MCF 10A (cell line): ENCODE data around the gene NAA10. TPM values are rescaled to one million over a fixed set of nuclear protein-coding genes. Genes with fewer than 3 reads are reported as not detected.

Source experiments
- BruUV-seq: library from RNA; stranded (reverse); fragments of 400-500 nt; replicated peaks from 2 replicates; lab custom pipeline; 2021; lab: Mats Ljungman, UMichigan
- CTCF ChIA-PET: fragments of 300-600 bp; sonication (Branson Sonifier 250); formaldehyde crosslinking; extraction: SDS; loops from one replicate; lab custom pipeline; 2021; ENCODE audit warnings: antibody characterized with exemption, inconsistent platforms; lab: Yijun Ruan, JAX
- POLR2A ChIA-PET: fragments of 300-600, 350-650 bp; sonication (Branson Sonifier 250); formaldehyde crosslinking; extraction: SDS; loops from one replicate; lab custom pipeline; 2020; ENCODE audit warnings: antibody characterized with exemption, inconsistent platforms; lab: Yijun Ruan, JAX
- DNase-seq: peaks from one replicate; pipeline ENCODE4 v3.0.0-alpha.2; 2018; ENCODE audit not compliant: unreplicated experiment
- H3K27ac Mint-ChIP-seq: one replicate; pipeline ENCODE4 v1.8.0; 2022; ENCODE audit warnings: mild to moderate bottlenecking, low read depth, mixed read lengths; ENCODE audit not compliant: unreplicated experiment
- H3K27me3 Mint-ChIP-seq: one replicate; pipeline ENCODE4 v1.8.0; 2022; ENCODE audit warnings: mixed read lengths; ENCODE audit not compliant: insufficient read depth, unreplicated experiment
- H3K36me3 Mint-ChIP-seq: one replicate; pipeline ENCODE4 v1.8.0; 2022; ENCODE audit warnings: mild to moderate bottlenecking, moderate library complexity, mixed read lengths; ENCODE audit not compliant: insufficient read depth, unreplicated experiment
- H3K4me1 Mint-ChIP-seq: one replicate; pipeline ENCODE4 v1.8.0; 2022; ENCODE audit warnings: mixed read lengths; ENCODE audit not compliant: insufficient read depth, unreplicated experiment
- H3K4me3 Mint-ChIP-seq: one replicate; pipeline ENCODE4 v1.8.0; 2022; ENCODE audit warnings: mild to moderate bottlenecking, moderate library complexity, mixed read lengths; ENCODE audit not compliant: unreplicated experiment
- H3K9me3 Mint-ChIP-seq: one replicate; pipeline ENCODE4 v1.8.0; 2022; ENCODE audit warnings: mixed read lengths; ENCODE audit not compliant: unreplicated experiment
- CTCF ChIP-seq: fragments of 200-600 bp; IDR thresholded peaks from one replicate; pipeline ENCODE4 v1.8.0; 2022; ENCODE audit warnings: antibody characterized with exemption, mild to moderate bottlenecking; ENCODE audit not compliant: unreplicated experiment
- intact Hi-C: fragments of 100-400 bp; cut with micrococcal nuclease; formaldehyde crosslinking; loops from 2 replicates; pipeline ENCODE4 v1.14.1; 2022
- total RNA-seq: library from RNA; stranded (reverse); gene quantifications from 2 replicates; pipeline ENCODE4 v1.2.3, GENCODE V29; 2022

NAA10 gene
- total RNA-seq, 1 experiment from 2014 or later, result 166 TPM

- DNase-seq, result no peak
- intact Hi-C loops, result no loop called here
- H3K27me3 Mint-ChIP-seq, result no peaks in the 10 kb centered on the region
- H3K27ac Mint-ChIP-seq, result no peak overlapping the region
- no peaks in the 10 kb centered on the region for H3K4me1 Mint-ChIP-seq
- CTCF ChIA-PET, result interaction anchor here (2.4 kb wide), 1 partner anchor 9 kb away, joined by 5 read pairs; no protein-coding TSS in a partner anchor
- H3K36me3 Mint-ChIP-seq, result peaks cover 78% of the 10 kb centered on the region
- TF ChIP-seq CTCF, result no peak
- no peak overlapping the region for H3K4me3 Mint-ChIP-seq
- POLR2A ChIA-PET, result no interaction called here
- BruUV-seq, result no TSS peak
- no peaks in the 10 kb centered on the region for H3K9me3 Mint-ChIP-seq
Measured at GRCh38 chrX:153957224-153957623, 22.4 kb upstream of the NAA10 start.

- intact Hi-C loops, result no loop called here
- H3K9me3 Mint-ChIP-seq, result no peaks in the 10 kb centered on the region
- no TSS peak for BruUV-seq
- no peak for TF ChIP-seq CTCF
- no peaks in the 10 kb centered on the region for H3K27me3 Mint-ChIP-seq
- ChIA-PET CTCF (interaction anchor here (2.4 kb wide), 1 partner anchor 10 kb away, joined by 5 read pairs; no protein-coding TSS in a partner anchor), POLR2A (no interaction called here)
- H3K4me1 Mint-ChIP-seq, result no peaks in the 10 kb centered on the region
- H3K36me3 Mint-ChIP-seq, result peaks cover 77% of the 10 kb centered on the region
- no peak overlapping the region for H3K4me3 Mint-ChIP-seq
- H3K27ac Mint-ChIP-seq, result no peak overlapping the region
- DNase-seq, result no peak
Measured at GRCh38 chrX:153956044-153956907, 21.4 kb upstream of the NAA10 start.

GRCh38 chrX:153955228-153955732, 20.4 kb upstream of the NAA10 start:
- Mint-ChIP-seq H3K4me3 (no peak overlapping the region), H3K36me3 (peaks cover 77% of the 10 kb centered on the region), H3K4me1 (no peaks in the 10 kb centered on the region), H3K27me3 (no peaks in the 10 kb centered on the region), H3K27ac (no peak overlapping the region), H3K9me3 (no peaks in the 10 kb centered on the region)
- ChIA-PET POLR2A (no interaction called here), CTCF (interaction anchor here (0.5 kb wide), 1 partner anchor 361 kb away, joined by 3 read pairs; no protein-coding TSS in a partner anchor)
- no TSS peak for BruUV-seq
- no peak for TF ChIP-seq CTCF
- intact Hi-C loops, result no loop called here
- no peak for DNase-seq

GRCh38 chrX:153954558-153955227, 19.9 kb upstream of the NAA10 start:
- ChIA-PET CTCF (interaction anchor here (0.5 kb wide), 1 partner anchor 361 kb away, joined by 3 read pairs; no protein-coding TSS in a partner anchor), POLR2A (no interaction called here)
- Mint-ChIP-seq H3K9me3 (no peaks in the 10 kb centered on the region), H3K4me3 (no peak overlapping the region), H3K36me3 (peaks cover 78% of the 10 kb centered on the region), H3K4me1 (no peaks in the 10 kb centered on the region), H3K27me3 (no peaks in the 10 kb centered on the region), H3K27ac (no peak overlapping the region)
- TF ChIP-seq CTCF, result no peak
- intact Hi-C loops, result no loop called here
- BruUV-seq, result TSS peak; percentile 13
- no peak for DNase-seq
